SK-N-SH (cell line): ENCODE measurements around the gene TCEAL5. TPM values are rescaled to one million over a fixed set of nuclear protein-coding genes. Genes with fewer than 3 reads are reported as not detected.
A peak's percentile ranks its signal among the peaks of the same experiment; 100 is the strongest.

Experiments used
- CTCF ChIA-PET: fragments of 300-600, 350-600 bp; formaldehyde crosslinking; extraction: SDS; loops from one replicate; lab custom pipeline; 2021; lab: Yijun Ruan, JAX
- POLR2A ChIA-PET: fragments of 350-600 bp; sonication (Branson Sonifier 250); formaldehyde crosslinking; extraction: SDS; loops from one replicate; lab custom pipeline; 2020; ENCODE audit warnings: antibody characterized with exemption, inconsistent platforms; lab: Yijun Ruan, JAX
- DNase-seq: peaks from one replicate; pipeline ENCODE4 v3.0.0; 2012
- H2AFZ ChIP-seq: fragments of 200-600 bp; sonication (generic); 2 replicates; pipeline ENCODE4 v1.8.1; 2016; ENCODE audit warnings: antibody characterized with exemption, mild to moderate bottlenecking, low read depth
- H3F3A ChIP-seq: fragments of 200-600 bp; sonication (generic); replicated peaks from 2 replicates; pipeline ENCODE3; 2016; ENCODE audit warnings: antibody characterized with exemption, mild to moderate bottlenecking; ENCODE audit not compliant: insufficient read depth
- H3K27ac ChIP-seq, 2 experiments: fragments of 200-500 bp in 1 of 2; fragments of 200-600 bp in 1 of 2; sonication (Bioruptor generic) in 1 of 2; sonication (generic), shearing (Covaris generic) in 1 of 2; 2 replicates each; pipeline versions ENCODE4 v1.5.1 to v1.6.1; 2014 to 2016; ENCODE audit warnings: low read depth in 2 of 2, inconsistent platforms in 1 of 2, low read length in 1 of 2, mild to moderate bottlenecking in 1 of 2, mixed read lengths in 1 of 2
- H3K27me3 ChIP-seq: fragments of 200-600 bp; sonication (generic), shearing (Covaris generic); 2 replicates; pipeline ENCODE4 v1.6.1; 2016; ENCODE audit warnings: mixed run types; ENCODE audit not compliant: insufficient read depth
- H3K36me3 ChIP-seq, 2 experiments: fragments of 200-500 bp in 1 of 2; fragments of 200-600 bp in 1 of 2; sonication (Bioruptor generic) in 1 of 2; sonication (generic) in 1 of 2; replicated peaks in 1 of 2; 2 replicates each; pipeline versions ENCODE3 to v1.5.1; 2014 to 2016; ENCODE audit warnings: low read length in 1 of 2, mild to moderate bottlenecking in 1 of 2; ENCODE audit not compliant: insufficient read depth in 2 of 2, control insufficient read depth in 1 of 2
- H3K4me1 ChIP-seq, 2 experiments: fragments of 200-500 bp in 1 of 2; fragments of 200-600 bp in 1 of 2; sonication (Bioruptor generic) in 1 of 2; sonication (generic), shearing (Covaris generic) in 1 of 2; 2 replicates each; pipeline versions ENCODE4 v1.5.1 to v1.6.1; 2014 to 2016; ENCODE audit warnings: low read depth in 1 of 2, low read length in 1 of 2, mixed run types in 1 of 2; ENCODE audit not compliant: insufficient read depth in 2 of 2, control insufficient read depth in 1 of 2
- H3K4me2 ChIP-seq: fragments of 200-600 bp; sonication (generic), shearing (Covaris generic); 2 replicates; pipeline ENCODE4 v1.6.1; 2017; ENCODE audit warnings: mixed run types
- H3K4me3 ChIP-seq, 2 experiments: fragments of 200-500 bp in 1 of 2; fragments of 200-600 bp in 1 of 2; sonication (Bioruptor generic) in 1 of 2; sonication (generic), shearing (Covaris generic) in 1 of 2; 2 replicates each; pipeline versions ENCODE4 v1.5.1 to v1.8.1; 2014 to 2016; ENCODE audit warnings: low read depth in 2 of 2, inconsistent platforms in 1 of 2, low read length in 1 of 2, mild to moderate bottlenecking in 1 of 2, mixed read lengths in 1 of 2, moderate library complexity in 1 of 2
- H3K79me2 ChIP-seq: fragments of 200-600 bp; sonication (generic); 2 replicates; pipeline ENCODE4 v1.8.1; 2017; ENCODE audit warnings: mild to moderate bottlenecking; ENCODE audit not compliant: insufficient read depth
- H3K9ac ChIP-seq: fragments of 200-600 bp; sonication (generic); 2 replicates; pipeline ENCODE4 v1.6.1; 2017; ENCODE audit warnings: mixed run types
- H3K9me2 ChIP-seq: fragments of 200-600 bp; sonication (generic); 2 replicates; pipeline ENCODE4 v1.6.1; 2017; ENCODE audit warnings: mixed run types
- H3K9me3 ChIP-seq: fragments of 200-600 bp; sonication (generic); 2 replicates; pipeline ENCODE4 v1.6.1; 2017; ENCODE audit warnings: mixed run types, mild to moderate bottlenecking, moderate library complexity
- H4K20me1 ChIP-seq: fragments of 200-600 bp; sonication (generic); 2 replicates; pipeline ENCODE4 v1.6.1; 2017; ENCODE audit warnings: mild to moderate bottlenecking, mixed run types; ENCODE audit not compliant: insufficient read depth
- EP300 ChIP-seq, 2 experiments: IDR thresholded peaks; 2 replicates each; pipeline versions ENCODE4 v1.4.0 to v1.6.1; 2012; ENCODE audit warnings: borderline replicate concordance in 1 of 2, low read depth in 1 of 2, low read length in 1 of 2
- EZH2phosphoT487 ChIP-seq: fragments of 200-600 bp; sonication (generic); IDR thresholded peaks from 2 replicates; pipeline ENCODE4 v1.6.1; 2017; ENCODE audit warnings: low read depth, mixed run types, mild to moderate bottlenecking, antibody characterized with exemption, moderate library complexity, borderline replicate concordance
- FOXJ3 ChIP-seq: sonication (generic); formaldehyde crosslinking; IDR thresholded peaks from 2 replicates; pipeline ENCODE4 v1.5.1; 2020; ENCODE audit warnings: mild to moderate bottlenecking, missing genetic modification reagents
- FOXM1 ChIP-seq: IDR thresholded peaks from 2 replicates; pipeline ENCODE4 v1.4.0; 2012; ENCODE audit warnings: low read depth, mild to moderate bottlenecking
- GATA2 ChIP-seq: sonication (generic); formaldehyde crosslinking; IDR thresholded peaks from 2 replicates; pipeline ENCODE4 v1.5.0; 2020; ENCODE audit warnings: mild to moderate bottlenecking, missing genetic modification reagents
- MXI1 ChIP-seq: IDR thresholded peaks from 2 replicates; pipeline ENCODE4 v1.6.1; 2012; ENCODE audit warnings: mild to moderate bottlenecking, low read depth, low read length, improper control_type of control experiment
- NFIC ChIP-seq: IDR thresholded peaks from 2 replicates; pipeline ENCODE4 v1.4.0; 2012; ENCODE audit warnings: borderline replicate concordance
- NRF1 ChIP-seq: IDR thresholded peaks from 2 replicates; pipeline ENCODE4 v1.6.1; 2012; ENCODE audit warnings: low read depth, mild to moderate bottlenecking, low read length
- POLR2AphosphoS5 ChIP-seq: IDR thresholded peaks from 2 replicates; pipeline ENCODE4 v1.6.1; 2012; ENCODE audit warnings: low read depth, low read length
- RFX5 ChIP-seq: IDR thresholded peaks from 2 replicates; pipeline ENCODE4 v1.6.1; 2012; ENCODE audit warnings: mild to moderate bottlenecking, improper control_type of control experiment, low read length
- SMC3 ChIP-seq: IDR thresholded peaks from 2 replicates; pipeline ENCODE4 v1.6.1; 2012; ENCODE audit warnings: low read depth, low read length, improper control_type of control experiment
- YY1 ChIP-seq: IDR thresholded peaks from 2 replicates; pipeline ENCODE4 v1.4.0; 2012; ENCODE audit warnings: low read depth, mild to moderate bottlenecking
- WGBS: methylation state at CpG from one replicate; pipeline ENCODE4 v1.1.6; 2017; ENCODE audit warnings: low lambda C conversion rate; 5-methylcytosine and 5-hydroxymethylcytosine counted together
- polyA plus RNA-seq, 3 experiments: library from polyadenylated mRNA; depleted of rRNA; stranded (reverse); fragments of >200 nt; gene quantifications; 2 replicates each; pipeline ENCODE4 v1.2.3, GENCODE V29; 2012
- TF ChIP-seq, protein P1 (sequence below): fragments of 200-600 bp; sonication (generic); IDR thresholded peaks from 2 replicates; pipeline ENCODE4 v1.6.1; 2017; ENCODE audit warnings: antibody characterized with exemption, mild to moderate bottlenecking, moderate library complexity
- TF ChIP-seq, protein P2 (sequence below): fragments of 150-350 bp; IDR thresholded peaks from 2 replicates; pipeline ENCODE4 v1.6.1; 2016; ENCODE audit warnings: mild to moderate bottlenecking, low read depth, low read length
- TF ChIP-seq, protein P3 (sequence below): IDR thresholded peaks from 2 replicates; pipeline ENCODE4 v1.4.0; 2012; ENCODE audit warnings: low read depth, borderline replicate concordance
- TF ChIP-seq, protein P4 (sequence below): IDR thresholded peaks from 2 replicates; pipeline ENCODE4 v1.6.1; 2012; ENCODE audit warnings: mild to moderate bottlenecking, low read depth, low read length, moderate library complexity
- TF ChIP-seq, protein P5 (sequence below): IDR thresholded peaks from 2 replicates; pipeline ENCODE4; 2012

The TCEAL5 gene
- polyA plus RNA-seq, 1 of the 3 experiments (the other 2 are of a cell fraction): 0.43 TPM

DNA sequence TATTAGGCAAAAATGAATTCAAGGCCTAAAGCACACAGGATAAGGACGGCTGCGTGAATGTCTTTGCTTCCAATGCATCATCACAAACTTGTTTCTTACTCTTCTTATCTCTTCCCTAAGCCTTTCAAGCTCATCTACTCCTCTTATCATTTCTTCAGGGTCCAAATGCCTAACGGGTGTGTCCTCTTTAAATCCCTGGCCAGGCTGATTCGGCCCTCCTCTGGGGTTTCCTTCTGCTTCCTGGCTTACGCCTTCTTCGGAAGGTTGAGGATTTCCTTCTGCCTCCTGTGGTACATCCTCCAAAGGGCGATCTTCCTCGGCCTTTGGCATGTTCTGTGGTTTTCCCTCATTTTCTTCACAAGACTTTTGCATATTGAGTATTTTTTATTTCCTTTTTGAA, 22.9 kb downstream of the TCEAL5 start:
- Histone ChIP-seq H3K9me2 (no peaks in the 10 kb centered on the region), H3K79me2 (peaks cover 22% of the 10 kb centered on the region), H3K27me3 (no peaks in the 10 kb centered on the region), H3K36me3 (peaks cover 4 to 12% of the 10 kb centered on the region in 2 experiments), H2AFZ (peak overlapping the region; percentile 97), H3K27ac (peak overlapping the region; percentile 78 to 87; a peak in 3 of 4 replicates), H3K4me1 (peaks cover 0 to 3% of the 10 kb centered on the region in 2 experiments; a peak in 2 of 4 replicates), H3K4me2 (peak overlapping the region; percentile 83), H3F3A (no peaks in the 10 kb centered on the region), H3K9ac (peak overlapping the region; percentile 77; the same call in 1 of the 2 replicates), H3K4me3 (peak overlapping the region; percentile 74 to 75), H3K9me3 (no peaks in the 10 kb centered on the region), H4K20me1 (no peaks in the 10 kb centered on the region)
- ChIA-PET POLR2A (interaction anchor here (0.7 to 2.1 kb wide), 2 partner anchors 25 to 77 kb away, joined by 3 to 14 read pairs; partner anchors contain the start of gene TCEAL7), CTCF (interaction anchor here (0.5 to 2.2 kb wide), 2 partner anchors 42 to 464 kb away, joined by 3 to 16 read pairs; no protein-coding TSS in a partner anchor)
- WGBS: 51% methylated on average over 8 of the region's 8 CpGs
- TF ChIP-seq RFX5: no peak
- TF ChIP-seq FOXJ3 (CRISPR knock-in tag): no peak
- TF ChIP-seq GATA2: no peak
- no peak for TF ChIP-seq POLR2AphosphoS5
- TF ChIP-seq EP300 (IDR thresholded peaks at IDR 0.05; ENCODE audit: borderline replicate concordance in 1 of 2, low read depth in 1 of 2, low read length in 1 of 2): no peak
- no peak for TF ChIP-seq EZH2phosphoT487
- no peak for TF ChIP-seq SMC3
- TF ChIP-seq YY1: no peak
- no peak for TF ChIP-seq NRF1
- TF ChIP-seq, protein P1, sequence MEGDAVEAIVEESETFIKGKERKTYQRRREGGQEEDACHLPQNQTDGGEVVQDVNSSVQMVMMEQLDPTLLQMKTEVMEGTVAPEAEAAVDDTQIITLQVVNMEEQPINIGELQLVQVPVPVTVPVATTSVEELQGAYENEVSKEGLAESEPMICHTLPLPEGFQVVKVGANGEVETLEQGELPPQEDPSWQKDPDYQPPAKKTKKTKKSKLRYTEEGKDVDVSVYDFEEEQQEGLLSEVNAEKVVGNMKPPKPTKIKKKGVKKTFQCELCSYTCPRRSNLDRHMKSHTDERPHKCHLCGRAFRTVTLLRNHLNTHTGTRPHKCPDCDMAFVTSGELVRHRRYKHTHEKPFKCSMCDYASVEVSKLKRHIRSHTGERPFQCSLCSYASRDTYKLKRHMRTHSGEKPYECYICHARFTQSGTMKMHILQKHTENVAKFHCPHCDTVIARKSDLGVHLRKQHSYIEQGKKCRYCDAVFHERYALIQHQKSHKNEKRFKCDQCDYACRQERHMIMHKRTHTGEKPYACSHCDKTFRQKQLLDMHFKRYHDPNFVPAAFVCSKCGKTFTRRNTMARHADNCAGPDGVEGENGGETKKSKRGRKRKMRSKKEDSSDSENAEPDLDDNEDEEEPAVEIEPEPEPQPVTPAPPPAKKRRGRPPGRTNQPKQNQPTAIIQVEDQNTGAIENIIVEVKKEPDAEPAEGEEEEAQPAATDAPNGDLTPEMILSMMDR: no peak
- TF ChIP-seq, protein P2, sequence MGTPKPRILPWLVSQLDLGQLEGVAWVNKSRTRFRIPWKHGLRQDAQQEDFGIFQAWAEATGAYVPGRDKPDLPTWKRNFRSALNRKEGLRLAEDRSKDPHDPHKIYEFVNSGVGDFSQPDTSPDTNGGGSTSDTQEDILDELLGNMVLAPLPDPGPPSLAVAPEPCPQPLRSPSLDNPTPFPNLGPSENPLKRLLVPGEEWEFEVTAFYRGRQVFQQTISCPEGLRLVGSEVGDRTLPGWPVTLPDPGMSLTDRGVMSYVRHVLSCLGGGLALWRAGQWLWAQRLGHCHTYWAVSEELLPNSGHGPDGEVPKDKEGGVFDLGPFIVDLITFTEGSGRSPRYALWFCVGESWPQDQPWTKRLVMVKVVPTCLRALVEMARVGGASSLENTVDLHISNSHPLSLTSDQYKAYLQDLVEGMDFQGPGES: no peak
- TF ChIP-seq MXI1: no peak
- TF ChIP-seq, protein P3, sequence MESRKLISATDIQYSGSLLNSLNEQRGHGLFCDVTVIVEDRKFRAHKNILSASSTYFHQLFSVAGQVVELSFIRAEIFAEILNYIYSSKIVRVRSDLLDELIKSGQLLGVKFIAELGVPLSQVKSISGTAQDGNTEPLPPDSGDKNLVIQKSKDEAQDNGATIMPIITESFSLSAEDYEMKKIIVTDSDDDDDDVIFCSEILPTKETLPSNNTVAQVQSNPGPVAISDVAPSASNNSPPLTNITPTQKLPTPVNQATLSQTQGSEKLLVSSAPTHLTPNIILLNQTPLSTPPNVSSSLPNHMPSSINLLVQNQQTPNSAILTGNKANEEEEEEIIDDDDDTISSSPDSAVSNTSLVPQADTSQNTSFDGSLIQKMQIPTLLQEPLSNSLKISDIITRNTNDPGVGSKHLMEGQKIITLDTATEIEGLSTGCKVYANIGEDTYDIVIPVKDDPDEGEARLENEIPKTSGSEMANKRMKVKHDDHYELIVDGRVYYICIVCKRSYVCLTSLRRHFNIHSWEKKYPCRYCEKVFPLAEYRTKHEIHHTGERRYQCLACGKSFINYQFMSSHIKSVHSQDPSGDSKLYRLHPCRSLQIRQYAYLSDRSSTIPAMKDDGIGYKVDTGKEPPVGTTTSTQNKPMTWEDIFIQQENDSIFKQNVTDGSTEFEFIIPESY: no peak
- TF ChIP-seq NFIC: no peak
- TF ChIP-seq, protein P4, sequence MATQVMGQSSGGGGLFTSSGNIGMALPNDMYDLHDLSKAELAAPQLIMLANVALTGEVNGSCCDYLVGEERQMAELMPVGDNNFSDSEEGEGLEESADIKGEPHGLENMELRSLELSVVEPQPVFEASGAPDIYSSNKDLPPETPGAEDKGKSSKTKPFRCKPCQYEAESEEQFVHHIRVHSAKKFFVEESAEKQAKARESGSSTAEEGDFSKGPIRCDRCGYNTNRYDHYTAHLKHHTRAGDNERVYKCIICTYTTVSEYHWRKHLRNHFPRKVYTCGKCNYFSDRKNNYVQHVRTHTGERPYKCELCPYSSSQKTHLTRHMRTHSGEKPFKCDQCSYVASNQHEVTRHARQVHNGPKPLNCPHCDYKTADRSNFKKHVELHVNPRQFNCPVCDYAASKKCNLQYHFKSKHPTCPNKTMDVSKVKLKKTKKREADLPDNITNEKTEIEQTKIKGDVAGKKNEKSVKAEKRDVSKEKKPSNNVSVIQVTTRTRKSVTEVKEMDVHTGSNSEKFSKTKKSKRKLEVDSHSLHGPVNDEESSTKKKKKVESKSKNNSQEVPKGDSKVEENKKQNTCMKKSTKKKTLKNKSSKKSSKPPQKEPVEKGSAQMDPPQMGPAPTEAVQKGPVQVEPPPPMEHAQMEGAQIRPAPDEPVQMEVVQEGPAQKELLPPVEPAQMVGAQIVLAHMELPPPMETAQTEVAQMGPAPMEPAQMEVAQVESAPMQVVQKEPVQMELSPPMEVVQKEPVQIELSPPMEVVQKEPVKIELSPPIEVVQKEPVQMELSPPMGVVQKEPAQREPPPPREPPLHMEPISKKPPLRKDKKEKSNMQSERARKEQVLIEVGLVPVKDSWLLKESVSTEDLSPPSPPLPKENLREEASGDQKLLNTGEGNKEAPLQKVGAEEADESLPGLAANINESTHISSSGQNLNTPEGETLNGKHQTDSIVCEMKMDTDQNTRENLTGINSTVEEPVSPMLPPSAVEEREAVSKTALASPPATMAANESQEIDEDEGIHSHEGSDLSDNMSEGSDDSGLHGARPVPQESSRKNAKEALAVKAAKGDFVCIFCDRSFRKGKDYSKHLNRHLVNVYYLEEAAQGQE: no peak
- no peak for TF ChIP-seq FOXM1
- TF ChIP-seq, protein P5, sequence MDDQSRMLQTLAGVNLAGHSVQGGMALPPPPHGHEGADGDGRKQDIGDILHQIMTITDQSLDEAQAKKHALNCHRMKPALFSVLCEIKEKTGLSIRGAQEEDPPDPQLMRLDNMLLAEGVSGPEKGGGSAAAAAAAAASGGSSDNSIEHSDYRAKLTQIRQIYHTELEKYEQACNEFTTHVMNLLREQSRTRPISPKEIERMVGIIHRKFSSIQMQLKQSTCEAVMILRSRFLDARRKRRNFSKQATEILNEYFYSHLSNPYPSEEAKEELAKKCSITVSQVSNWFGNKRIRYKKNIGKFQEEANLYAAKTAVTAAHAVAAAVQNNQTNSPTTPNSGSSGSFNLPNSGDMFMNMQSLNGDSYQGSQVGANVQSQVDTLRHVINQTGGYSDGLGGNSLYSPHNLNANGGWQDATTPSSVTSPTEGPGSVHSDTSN: no peak
- no peak for DNase-seq
